ENCODE measurements around the gene GBP1.

The GBP1 gene

DNA sequence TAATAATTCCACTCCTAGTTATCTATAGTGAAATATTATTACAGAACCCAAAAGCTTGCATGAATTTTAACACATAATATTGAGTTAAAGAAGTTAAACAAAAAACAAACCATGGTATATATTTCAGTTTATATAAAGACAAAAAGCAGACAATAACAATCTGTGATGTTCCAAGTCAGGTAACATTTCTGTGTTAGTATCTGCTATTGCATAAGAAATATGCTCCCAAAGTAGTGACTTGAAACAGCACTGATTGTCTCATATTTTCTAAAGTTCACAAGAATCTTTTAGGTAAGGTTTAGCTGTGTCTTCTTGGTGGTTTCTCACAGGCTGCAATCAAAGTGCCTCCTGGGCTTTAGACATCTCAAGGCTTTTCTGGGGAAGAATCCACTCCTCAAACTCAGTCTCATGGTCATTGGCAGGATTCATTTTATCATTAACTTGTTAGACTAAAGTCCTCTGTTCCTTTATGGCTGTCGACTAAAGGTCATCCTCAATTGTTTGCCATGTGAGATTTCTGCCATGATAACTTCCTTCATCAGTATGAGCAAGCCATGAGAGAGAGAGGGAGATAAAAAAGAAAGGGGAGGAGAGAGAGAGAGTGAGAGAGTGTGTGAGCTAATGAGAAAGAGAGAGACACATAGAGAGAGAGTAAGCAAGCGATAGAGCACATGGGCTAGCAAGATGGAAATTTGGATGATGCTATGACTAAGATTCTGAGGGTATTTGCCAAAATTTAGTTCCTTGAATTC lies 19.9 kb downstream of the GBP1 start:
- DNase-seq (ENCODE audit: low read depth): no peak

DNA sequence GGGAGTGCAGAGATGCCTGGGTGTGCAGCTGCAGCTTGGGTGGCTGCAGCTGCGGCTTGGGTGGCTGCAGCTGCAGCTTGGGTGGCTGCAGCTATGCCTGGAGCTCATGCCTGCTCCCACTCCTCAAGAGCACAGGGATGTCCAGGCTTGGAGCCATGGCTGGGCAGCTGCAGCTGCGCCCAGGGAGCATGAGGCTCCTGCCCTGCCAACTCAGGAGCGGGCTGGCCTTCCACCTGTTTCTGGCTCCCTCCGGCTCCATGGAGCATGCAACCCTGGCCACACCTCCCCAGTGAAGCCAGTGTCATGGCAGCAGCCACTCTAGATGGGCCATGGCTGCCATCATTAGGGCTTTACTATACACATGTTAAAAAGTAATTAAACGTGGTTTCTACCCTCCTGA lies 21.1 kb downstream of the GBP1 start:
- TF ChIP-seq CTCF (IDR thresholded peaks at IDR 0.05; ENCODE audit: insufficient read depth, low read depth, low read length, missing control alignments): no peak
- no peak for DNase-seq (ENCODE audit: low read depth)
- no peak overlapping the region for H3K4me3 ChIP-seq (ENCODE audit: low read depth, low read length)

More for the DNA sequence above, 19.9 kb downstream of the GBP1 start:
- H3K4me3 ChIP-seq (ENCODE audit: low read depth, low read length): no peak overlapping the region
- no peak for TF ChIP-seq CTCF (IDR thresholded peaks at IDR 0.05; ENCODE audit: insufficient read depth, low read depth, low read length, missing control alignments)

GRCh38 chr1:89042491-89042890 lies 22.5 kb downstream of the GBP1 start:
- H3K4me3 ChIP-seq (ENCODE audit: low read depth, low read length): no peak overlapping the region
- TF ChIP-seq CTCF (IDR thresholded peaks at IDR 0.05; ENCODE audit: insufficient read depth, low read depth, low read length, missing control alignments): no peak
- no peak for DNase-seq (ENCODE audit: low read depth)

GRCh38 chr1:89041721-89042120 lies 23.3 kb downstream of the GBP1 start:
- no peak for DNase-seq (ENCODE audit: low read depth)
- TF ChIP-seq CTCF (IDR thresholded peaks at IDR 0.05; ENCODE audit: insufficient read depth, low read depth, low read length, missing control alignments): no peak
- no peak overlapping the region for H3K4me3 ChIP-seq (ENCODE audit: low read depth, low read length)

GRCh38 chr1:89041119-89041641 lies 23.8 kb downstream of the GBP1 start:
- no peak overlapping the region for H3K4me3 ChIP-seq (ENCODE audit: low read depth, low read length)
- DNase-seq (ENCODE audit: low read depth): peak; percentile 83
- no peak for TF ChIP-seq CTCF (IDR thresholded peaks at IDR 0.05; ENCODE audit: insufficient read depth, low read depth, low read length, missing control alignments)

DNA sequence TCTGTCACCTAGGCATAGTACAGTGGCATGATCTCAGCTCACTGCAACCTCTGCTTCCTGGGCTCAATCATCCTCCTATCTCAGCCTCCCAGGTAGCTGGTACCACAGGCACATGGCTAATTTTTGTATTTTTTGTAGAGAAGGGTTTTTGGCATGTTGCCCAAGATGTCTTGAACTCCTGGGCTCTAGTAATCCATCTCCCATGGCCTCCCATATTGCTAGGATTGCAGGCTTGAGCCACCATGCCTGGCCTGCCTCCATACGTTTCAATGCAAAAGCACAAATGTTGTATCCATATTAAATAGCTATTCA lies 24.7 kb downstream of the GBP1 start:
- TF ChIP-seq CTCF (IDR thresholded peaks at IDR 0.05; ENCODE audit: insufficient read depth, low read depth, low read length, missing control alignments): no peak
- DNase-seq (ENCODE audit: low read depth): no peak
- no peak overlapping the region for H3K4me3 ChIP-seq (ENCODE audit: low read depth, low read length)

DNA sequence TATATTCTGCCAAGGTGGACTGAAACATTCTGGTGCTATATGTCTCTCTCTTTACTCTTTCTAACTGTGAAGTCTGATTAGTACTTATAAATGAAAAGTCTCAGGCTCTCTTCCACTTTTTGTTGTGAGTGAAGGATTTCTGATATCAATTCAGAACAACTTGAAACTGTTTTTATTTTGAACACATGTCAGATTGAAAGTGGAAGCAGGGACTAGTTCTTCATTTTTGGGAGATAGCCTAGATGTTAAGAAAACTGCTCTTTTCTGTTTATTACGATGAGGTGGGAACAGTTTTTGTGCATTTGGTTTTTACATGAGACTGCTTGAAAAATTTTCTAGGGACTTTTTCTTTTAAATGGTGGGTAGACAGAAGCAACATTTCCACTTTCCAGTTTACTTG lies 27.8 kb downstream of the GBP1 start:
- TF ChIP-seq CTCF (IDR thresholded peaks at IDR 0.05; ENCODE audit: insufficient read depth, low read depth, low read length, missing control alignments): no peak
- H3K4me3 ChIP-seq (ENCODE audit: low read depth, low read length): no peak overlapping the region
- DNase-seq (ENCODE audit: low read depth): peak; percentile 42
